ENCODE measurements around the gene FFAR3. TPM values are rescaled to one million over a fixed set of nuclear protein-coding genes. Genes with fewer than 3 reads are reported as not detected.

The FFAR3 gene
- total RNA-seq, 4 donors from 2014 or later: not detected

- TF ChIP-seq POLR2A (IDR thresholded peaks at IDR 0.05): no peak
- TF ChIP-seq, protein P1, sequence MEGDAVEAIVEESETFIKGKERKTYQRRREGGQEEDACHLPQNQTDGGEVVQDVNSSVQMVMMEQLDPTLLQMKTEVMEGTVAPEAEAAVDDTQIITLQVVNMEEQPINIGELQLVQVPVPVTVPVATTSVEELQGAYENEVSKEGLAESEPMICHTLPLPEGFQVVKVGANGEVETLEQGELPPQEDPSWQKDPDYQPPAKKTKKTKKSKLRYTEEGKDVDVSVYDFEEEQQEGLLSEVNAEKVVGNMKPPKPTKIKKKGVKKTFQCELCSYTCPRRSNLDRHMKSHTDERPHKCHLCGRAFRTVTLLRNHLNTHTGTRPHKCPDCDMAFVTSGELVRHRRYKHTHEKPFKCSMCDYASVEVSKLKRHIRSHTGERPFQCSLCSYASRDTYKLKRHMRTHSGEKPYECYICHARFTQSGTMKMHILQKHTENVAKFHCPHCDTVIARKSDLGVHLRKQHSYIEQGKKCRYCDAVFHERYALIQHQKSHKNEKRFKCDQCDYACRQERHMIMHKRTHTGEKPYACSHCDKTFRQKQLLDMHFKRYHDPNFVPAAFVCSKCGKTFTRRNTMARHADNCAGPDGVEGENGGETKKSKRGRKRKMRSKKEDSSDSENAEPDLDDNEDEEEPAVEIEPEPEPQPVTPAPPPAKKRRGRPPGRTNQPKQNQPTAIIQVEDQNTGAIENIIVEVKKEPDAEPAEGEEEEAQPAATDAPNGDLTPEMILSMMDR (IDR thresholded peaks at IDR 0.05): no peak
- no peak for TF ChIP-seq EP300 (IDR thresholded peaks at IDR 0.05)
- TF ChIP-seq POLR2AphosphoS5 (IDR thresholded peaks at IDR 0.05): no peak
- no peak for DNase-seq (ENCODE audit: low spot score in 2 of 2)
- Histone ChIP-seq H3K4me3 (no peak overlapping the region), H3K27me3 (peaks cover 22% of the 10 kb centered on the region), H3K27ac (no peak overlapping the region), H3K36me3 (no peaks in the 10 kb centered on the region), H3K4me1 (no peaks in the 10 kb centered on the region), H3K9me3 (no peaks in the 10 kb centered on the region)
- WGBS: 79% methylated on average over 14 of the region's 14 CpGs
Observed at GRCh38 chr19:35331551-35332214, 26.6 kb upstream of the FFAR3 start.

DNA sequence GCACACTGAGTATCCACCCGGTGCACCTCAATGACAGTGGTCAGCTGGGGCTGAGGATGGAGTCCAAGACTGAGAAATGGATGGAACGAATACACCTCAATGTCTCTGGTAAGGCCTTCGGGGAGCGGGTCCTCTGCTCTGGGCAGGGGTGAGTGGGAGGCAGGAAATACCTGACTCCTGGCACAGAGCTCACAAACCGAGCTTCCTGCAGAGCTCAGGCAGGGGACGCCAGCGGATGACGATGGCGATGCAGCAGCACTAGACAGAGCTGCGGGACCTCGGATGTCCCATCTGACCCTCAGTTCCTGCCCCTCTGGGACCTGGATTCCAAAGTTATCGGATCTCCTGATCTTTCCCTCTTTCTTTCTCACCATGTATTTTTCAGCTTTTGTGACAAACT, 25.4 kb upstream of the FFAR3 start:
- no peaks in the 10 kb centered on the region for H3K4me1 ChIP-seq
- 69% methylated on average over 12 of the region's 12 CpGs for WGBS
- DNase-seq (ENCODE audit: low spot score in 2 of 2): no peak
- H3K27ac ChIP-seq: no peak overlapping the region
- H3K27me3 ChIP-seq: peaks cover 25% of the 10 kb centered on the region
- no peaks in the 10 kb centered on the region for H3K36me3 ChIP-seq
- TF ChIP-seq POLR2A (IDR thresholded peaks at IDR 0.05) (no peak), POLR2AphosphoS5 (IDR thresholded peaks at IDR 0.05) (no peak), EP300 (IDR thresholded peaks at IDR 0.05) (no peak)
- TF ChIP-seq, protein P1 (IDR thresholded peaks at IDR 0.05): no peak
- no peaks in the 10 kb centered on the region for H3K9me3 ChIP-seq
- H3K4me3 ChIP-seq: no peak overlapping the region

DNA sequence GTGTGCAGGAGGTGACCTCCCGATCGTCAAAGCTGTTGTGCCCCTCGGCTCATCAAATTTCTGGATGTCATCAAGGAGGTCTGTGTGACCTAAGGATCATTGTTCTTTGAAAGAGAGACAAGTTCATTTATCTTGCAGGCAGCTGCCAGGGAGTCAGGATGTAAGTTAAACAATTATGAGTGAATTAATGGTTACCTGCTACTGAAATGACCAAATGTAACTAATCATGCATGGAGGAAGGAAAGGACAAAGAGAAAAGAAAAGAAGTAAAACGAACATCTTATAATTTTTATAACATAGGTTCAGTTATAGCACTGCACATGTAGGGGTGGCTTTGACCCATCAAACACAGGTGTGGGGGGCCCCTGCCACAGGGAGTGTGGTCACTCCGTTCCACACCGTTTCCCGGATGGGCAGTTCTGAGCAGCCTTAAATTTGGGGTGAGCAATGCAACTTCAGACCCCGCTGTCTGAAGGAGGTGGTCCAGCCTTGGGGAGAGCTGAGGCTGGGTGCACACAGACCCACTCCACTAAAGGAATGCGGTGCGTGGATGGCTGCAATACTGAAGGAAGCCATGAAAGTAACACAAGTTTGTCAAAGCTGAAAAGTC, 24.0 kb upstream of the FFAR3 start:
- TF ChIP-seq, protein P1 (IDR thresholded peaks at IDR 0.05): no peak
- TF ChIP-seq POLR2A (IDR thresholded peaks at IDR 0.05) (no peak), POLR2AphosphoS5 (IDR thresholded peaks at IDR 0.05) (no peak), EP300 (IDR thresholded peaks at IDR 0.05) (no peak)
- Histone ChIP-seq H3K36me3 (no peaks in the 10 kb centered on the region), H3K9me3 (no peaks in the 10 kb centered on the region), H3K4me1 (no peaks in the 10 kb centered on the region), H3K27me3 (peaks cover 25% of the 10 kb centered on the region), H3K27ac (no peak overlapping the region), H3K4me3 (no peak overlapping the region)
- DNase-seq (ENCODE audit: low spot score in 2 of 2): no peak
- 89% methylated on average over 10 of the region's 10 CpGs for WGBS

DNA sequence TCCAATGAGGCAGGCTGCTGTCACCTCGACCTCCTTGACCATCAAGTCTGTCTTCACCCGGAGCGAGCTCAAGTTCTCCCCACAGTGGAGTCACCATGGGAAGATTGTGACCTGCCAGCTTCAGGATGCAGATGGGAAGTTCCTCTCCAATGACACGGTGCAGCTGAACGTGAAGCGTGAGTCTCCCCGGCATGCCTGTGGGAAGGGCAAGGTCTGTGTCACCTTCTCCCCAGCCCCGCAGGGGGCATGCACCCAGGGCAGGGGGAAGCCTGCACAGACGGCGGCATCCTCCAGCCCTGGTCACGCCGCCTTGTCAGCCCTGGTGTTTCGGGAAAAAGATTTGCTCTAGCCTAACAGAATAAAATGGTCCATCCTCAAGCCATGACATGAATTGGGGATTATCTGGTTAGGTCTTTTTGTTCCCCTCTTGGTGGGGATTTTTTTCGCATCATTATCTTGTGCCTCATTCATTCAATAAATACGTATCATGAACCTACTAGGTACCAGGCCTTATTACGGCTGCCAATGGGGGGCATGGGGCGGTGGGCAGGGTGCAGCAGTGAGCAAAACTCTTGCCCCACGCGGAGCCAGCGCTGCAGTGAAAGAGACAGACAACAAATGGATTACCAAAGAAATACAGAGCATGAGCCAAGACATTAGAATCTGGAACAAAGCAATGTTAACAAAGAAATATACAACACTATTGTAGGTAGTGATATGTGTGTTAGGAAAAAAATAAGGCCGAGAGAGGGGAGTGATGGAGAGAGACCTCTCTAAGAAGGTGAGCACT, 21.9 kb upstream of the FFAR3 start:
- 92% methylated on average over 21 of the region's 21 CpGs for WGBS
- Histone ChIP-seq H3K27me3 (peaks cover 12% of the 10 kb centered on the region), H3K4me1 (no peaks in the 10 kb centered on the region), H3K36me3 (no peaks in the 10 kb centered on the region), H3K4me3 (no peak overlapping the region), H3K27ac (no peak overlapping the region), H3K9me3 (no peaks in the 10 kb centered on the region)
- TF ChIP-seq, protein P1 (IDR thresholded peaks at IDR 0.05): no peak
- no peak for TF ChIP-seq POLR2A (IDR thresholded peaks at IDR 0.05)
- no peak for TF ChIP-seq EP300 (IDR thresholded peaks at IDR 0.05)
- no peak for DNase-seq (ENCODE audit: low spot score in 2 of 2)

All from suprapubic skin (tissue), 4 donors.